GM18508 (cell line): Measurements from ENCODE around the gene TBCB.
"Not testable (repeated sequence)": the region's sequence is repeated elsewhere in the genome, so short reads cannot be mapped to it uniquely, and the experiment has no call there.

Source experiments
- ATAC-seq: cut with Tn5 transposase; IDR thresholded peaks from one replicate; pipeline ENCODE4 v1.9.1; 2021; ENCODE audit warnings: moderate number of reproducible peaks; ENCODE audit not compliant: insufficient read depth, unreplicated experiment

Gene TBCB

DNA sequence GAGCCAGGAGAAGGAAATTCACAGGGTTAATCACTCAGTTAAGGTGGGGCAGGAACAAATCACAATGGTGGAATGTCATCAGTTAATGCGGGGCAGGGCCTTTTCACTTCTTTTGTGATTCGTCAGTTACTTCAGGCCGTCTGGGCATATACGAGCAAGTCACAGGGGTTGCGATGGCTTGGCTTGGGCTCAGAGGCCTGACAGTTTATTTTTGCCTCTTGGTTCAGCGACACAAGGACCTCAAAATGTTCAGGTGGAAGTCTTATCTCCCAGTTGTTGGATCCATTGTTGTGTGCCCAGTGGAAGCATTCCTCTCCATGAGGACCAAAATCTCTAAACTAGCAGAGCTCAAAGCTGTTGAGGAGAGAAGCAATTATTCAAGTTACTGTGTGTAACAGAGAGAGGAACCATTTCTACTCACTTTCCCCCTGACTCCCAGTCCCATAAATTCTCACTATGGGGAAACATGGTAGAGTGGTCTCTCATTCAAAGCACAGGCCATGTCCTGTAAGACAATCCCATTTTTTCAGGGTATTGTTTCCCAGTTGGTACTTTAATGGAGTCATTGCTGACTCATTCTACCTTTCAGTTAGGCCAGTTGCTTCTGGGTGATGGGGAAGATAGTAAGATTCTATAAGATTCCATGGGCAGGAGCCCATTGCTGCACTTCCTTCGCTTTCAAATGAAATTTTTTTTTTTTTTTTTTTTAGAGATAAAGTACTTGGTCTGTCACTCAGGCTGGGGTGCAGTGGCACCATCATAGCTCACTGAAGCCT is 45.7 kb downstream of the TBCB start:
- no peak for ATAC-seq

DNA sequence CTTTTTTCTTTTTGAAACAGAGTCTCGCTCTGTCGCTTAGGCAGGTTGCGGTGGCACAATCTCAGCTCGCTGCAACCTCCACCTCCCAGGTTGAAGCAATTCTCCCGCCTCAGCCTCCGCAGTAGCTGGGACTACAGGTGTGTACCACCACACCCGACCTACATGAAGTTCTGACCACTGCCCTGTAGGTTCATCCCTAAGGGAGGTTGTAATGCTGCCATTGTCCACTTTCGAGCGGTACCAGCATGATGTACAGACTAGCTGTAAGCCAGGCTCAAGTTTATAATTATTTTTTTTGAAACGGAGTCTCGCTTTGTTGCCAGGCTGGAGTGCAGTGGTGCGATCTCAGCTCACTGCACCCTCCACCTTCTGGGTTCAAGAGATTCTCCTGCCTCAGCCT is 48.5 kb downstream of the TBCB start:
- no peak for ATAC-seq

DNA sequence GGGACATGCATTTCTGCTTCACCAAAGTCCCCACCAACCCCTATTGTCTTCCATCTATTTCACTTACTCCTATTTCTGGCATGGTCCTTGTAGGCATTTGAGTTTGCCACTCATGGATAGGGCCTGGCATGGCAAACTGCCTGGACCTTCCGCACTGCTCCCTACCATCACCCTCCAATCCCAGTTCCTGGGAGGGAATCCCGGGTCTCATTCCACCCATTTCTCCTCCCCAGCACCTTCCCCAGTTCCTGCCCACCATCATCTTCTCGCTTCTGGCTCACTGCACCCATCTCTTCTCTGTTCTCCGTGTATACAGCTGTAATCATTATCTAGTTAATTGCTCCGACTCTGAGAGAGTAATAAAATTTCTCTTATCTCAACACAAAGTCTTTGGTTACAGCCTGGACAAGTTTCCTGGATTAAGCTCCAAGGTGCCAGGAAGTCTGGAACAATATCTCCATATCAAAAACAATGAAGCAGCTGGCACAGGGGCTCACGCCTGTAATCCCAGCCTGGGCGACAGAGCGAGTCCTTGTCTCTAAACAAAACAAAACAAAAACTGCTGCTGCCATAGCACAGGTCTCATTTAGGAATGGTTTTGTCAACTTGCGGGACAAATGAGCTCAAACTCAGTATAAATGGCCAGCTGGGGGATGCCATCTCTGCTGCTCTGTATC is 54.0 kb downstream of the TBCB start:
- no peak for ATAC-seq

- no peak for ATAC-seq
Observed at GRCh38 chr19:36172852-36173251, 57.6 kb downstream of the TBCB start.

DNA sequence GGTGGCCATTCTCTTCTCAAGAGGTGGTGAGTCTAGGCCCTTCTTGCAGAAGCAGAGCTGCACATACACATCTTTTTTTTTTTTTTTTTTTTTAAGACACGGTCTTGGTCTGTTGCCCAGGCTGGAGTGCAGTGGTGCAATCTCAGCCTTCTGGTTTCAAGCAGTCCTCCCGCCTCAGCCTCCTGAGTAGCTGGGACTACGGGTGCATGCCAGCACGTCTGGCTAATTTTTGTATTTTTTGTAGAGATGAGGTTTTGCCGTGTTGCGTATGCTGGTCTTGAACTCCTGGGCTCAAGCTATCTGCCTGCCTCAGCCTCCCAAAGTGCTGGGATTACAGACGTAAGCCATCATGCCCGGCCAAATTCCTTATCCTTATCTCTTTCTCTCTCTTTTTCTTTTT is 58.6 kb downstream of the TBCB start:
- ATAC-seq, result not testable (repeated sequence)
